Measurements from ENCODE around the gene MRPS17. TPM values are rescaled to one million over a fixed set of nuclear protein-coding genes. Genes with fewer than 3 reads are reported as not detected.

MRPS17 gene
- polyA plus RNA-seq, 1 donor (not counting 4 experiments of a cell fraction or from before 2014, with no cell fraction given) = 40.8 TPM

DNA sequence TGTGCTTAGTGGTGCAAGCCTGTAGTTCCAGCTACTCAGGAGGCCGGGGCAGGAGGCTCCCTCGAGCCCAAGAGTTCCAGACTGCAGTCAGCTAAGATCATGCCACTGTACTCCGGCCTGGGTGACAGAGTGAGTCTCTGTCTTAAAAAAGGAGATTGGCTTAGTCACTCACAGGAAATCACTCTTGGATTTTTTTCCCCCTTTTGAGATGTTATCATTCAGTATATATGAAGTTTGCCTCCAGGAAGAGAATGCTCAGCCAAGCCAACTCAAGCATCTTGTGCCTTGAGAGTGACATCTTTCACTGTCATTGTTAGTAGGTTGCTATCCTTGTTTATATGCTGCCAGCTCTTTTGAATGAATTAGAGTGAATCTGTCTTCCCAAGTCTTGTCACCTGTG lies 40.7 kb downstream of the MRPS17 start:
- TF ChIP-seq EZH2 (IDR thresholded peaks at IDR 0.05; ENCODE audit: low read length) = no peak
- TF ChIP-seq, protein P1, sequence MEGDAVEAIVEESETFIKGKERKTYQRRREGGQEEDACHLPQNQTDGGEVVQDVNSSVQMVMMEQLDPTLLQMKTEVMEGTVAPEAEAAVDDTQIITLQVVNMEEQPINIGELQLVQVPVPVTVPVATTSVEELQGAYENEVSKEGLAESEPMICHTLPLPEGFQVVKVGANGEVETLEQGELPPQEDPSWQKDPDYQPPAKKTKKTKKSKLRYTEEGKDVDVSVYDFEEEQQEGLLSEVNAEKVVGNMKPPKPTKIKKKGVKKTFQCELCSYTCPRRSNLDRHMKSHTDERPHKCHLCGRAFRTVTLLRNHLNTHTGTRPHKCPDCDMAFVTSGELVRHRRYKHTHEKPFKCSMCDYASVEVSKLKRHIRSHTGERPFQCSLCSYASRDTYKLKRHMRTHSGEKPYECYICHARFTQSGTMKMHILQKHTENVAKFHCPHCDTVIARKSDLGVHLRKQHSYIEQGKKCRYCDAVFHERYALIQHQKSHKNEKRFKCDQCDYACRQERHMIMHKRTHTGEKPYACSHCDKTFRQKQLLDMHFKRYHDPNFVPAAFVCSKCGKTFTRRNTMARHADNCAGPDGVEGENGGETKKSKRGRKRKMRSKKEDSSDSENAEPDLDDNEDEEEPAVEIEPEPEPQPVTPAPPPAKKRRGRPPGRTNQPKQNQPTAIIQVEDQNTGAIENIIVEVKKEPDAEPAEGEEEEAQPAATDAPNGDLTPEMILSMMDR (optimal IDR thresholded peaks at IDR 0.05 in 1 of 3, IDR thresholded peaks at IDR 0.05 in 1 of 3, conservative IDR thresholded peaks at IDR 0.05 in 1 of 3; ENCODE audit: extremely low read depth in 1 of 3, insufficient read depth in 2 of 3, low read length in 3 of 3) = no peak
- Histone ChIP-seq H3K9me1 (ENCODE audit: control insufficient read depth, extremely low read depth, insufficient read depth, low read length) (no peaks in the 10 kb centered on the region), H3K36me3 (ENCODE audit: control insufficient read depth in 2 of 2, extremely low read depth in 1 of 2, insufficient read depth in 2 of 2, low read length in 2 of 2) (peaks cover 0 to 3% of the 10 kb centered on the region in 2 experiments), H3K4me2 (ENCODE audit: control insufficient read depth, extremely low read depth, insufficient read depth, low read depth, low read length) (no peak overlapping the region), H3K79me2 (ENCODE audit: control insufficient read depth, insufficient read depth, low read length) (no peaks in the 10 kb centered on the region), H3K27me3 (ENCODE audit: control insufficient read depth, extremely low read depth, insufficient read depth, low read length) (no peaks in the 10 kb centered on the region), H3K27ac (ENCODE audit: control insufficient read depth, insufficient read depth, low read length) (no peak overlapping the region), H3K9ac (ENCODE audit: control insufficient read depth, extremely low read depth, insufficient read depth, low read length) (no peak overlapping the region), H2AFZ (ENCODE audit: control insufficient read depth, low read length) (no peak overlapping the region), H3K4me3 (ENCODE audit: control insufficient read depth in 2 of 3, extremely low read depth in 1 of 3, insufficient read depth in 2 of 3, low read depth in 1 of 3, low read length in 3 of 3) (no peak overlapping the region), H4K20me1 (ENCODE audit: control insufficient read depth, extremely low read depth, insufficient read depth, low read length) (no peaks in the 10 kb centered on the region), H3K9me3 (ENCODE audit: control insufficient read depth, low read depth, low read length) (no peaks in the 10 kb centered on the region), H3K4me1 (ENCODE audit: control insufficient read depth, extremely low read depth, insufficient read depth, low read length) (no peaks in the 10 kb centered on the region)
- DNase-seq (ENCODE audit: low read depth, low spot score) (no peak), FAIRE-seq (no peak)
- dilution Hi-C loops (cut with MboI; ENCODE audit: extremely low pct_ligation_motif_present, low sequenced_read_pairs) = no loop called here

DNA sequence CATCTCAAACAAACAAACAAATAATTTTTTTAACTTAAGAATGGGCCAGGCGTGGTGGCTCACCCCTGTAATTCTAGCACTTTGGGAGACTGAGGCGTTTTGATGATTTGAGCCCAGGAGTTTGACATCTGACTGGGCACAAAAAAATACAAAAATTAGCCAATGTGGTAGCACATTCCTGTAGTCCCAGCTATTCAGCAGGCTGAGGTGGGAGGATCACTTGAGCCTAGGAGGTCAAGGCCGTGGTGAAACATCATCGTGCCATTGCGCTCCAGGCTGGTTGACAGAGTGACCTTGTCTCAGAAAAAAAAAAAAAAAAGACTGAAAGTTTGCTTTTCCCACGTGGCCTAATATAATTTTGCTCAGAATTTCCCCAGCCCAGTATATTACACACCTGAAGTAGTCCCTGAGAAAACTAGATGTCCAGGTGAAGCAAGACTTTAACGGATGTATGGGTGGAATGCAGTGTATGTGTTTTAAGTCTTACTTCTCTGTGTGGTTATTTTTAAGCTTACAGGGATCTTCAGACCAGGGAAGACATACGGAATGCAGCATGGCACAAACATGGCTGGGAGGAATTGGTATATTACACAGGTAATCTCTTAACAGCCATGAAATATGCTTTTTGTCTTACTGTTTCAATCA lies 45.3 kb downstream of the MRPS17 start:
- FAIRE-seq = no peak
- no peak overlapping the region for H3K4me2 ChIP-seq (ENCODE audit: control insufficient read depth, extremely low read depth, insufficient read depth, low read depth, low read length)
- no peaks in the 10 kb centered on the region for H4K20me1 ChIP-seq (ENCODE audit: control insufficient read depth, extremely low read depth, insufficient read depth, low read length)
- no peak overlapping the region for H2AFZ ChIP-seq (ENCODE audit: control insufficient read depth, low read length)
- no peak overlapping the region for H3K9ac ChIP-seq (ENCODE audit: control insufficient read depth, extremely low read depth, insufficient read depth, low read length)
- H3K27ac ChIP-seq (ENCODE audit: control insufficient read depth, insufficient read depth, low read length) = no peak overlapping the region
- TF ChIP-seq, protein P1 (optimal IDR thresholded peaks at IDR 0.05 in 1 of 3, IDR thresholded peaks at IDR 0.05 in 1 of 3, conservative IDR thresholded peaks at IDR 0.05 in 1 of 3; ENCODE audit: extremely low read depth in 1 of 3, insufficient read depth in 2 of 3, low read length in 3 of 3) = no peak
- no peak for TF ChIP-seq EZH2 (IDR thresholded peaks at IDR 0.05; ENCODE audit: low read length)
- no peaks in the 10 kb centered on the region for H3K9me1 ChIP-seq (ENCODE audit: control insufficient read depth, extremely low read depth, insufficient read depth, low read length)
- DNase-seq (ENCODE audit: low read depth, low spot score) = no peak
- no peaks in the 10 kb centered on the region for H3K27me3 ChIP-seq (ENCODE audit: control insufficient read depth, extremely low read depth, insufficient read depth, low read length)
- no peak overlapping the region for H3K4me3 ChIP-seq (ENCODE audit: control insufficient read depth in 2 of 3, extremely low read depth in 1 of 3, insufficient read depth in 2 of 3, low read depth in 1 of 3, low read length in 3 of 3)
- no peaks in the 10 kb centered on the region for H3K4me1 ChIP-seq (ENCODE audit: control insufficient read depth, extremely low read depth, insufficient read depth, low read length)
- peaks cover 0 to 4% of the 10 kb centered on the region in 2 experiments for H3K36me3 ChIP-seq (ENCODE audit: control insufficient read depth in 2 of 2, extremely low read depth in 1 of 2, insufficient read depth in 2 of 2, low read length in 2 of 2)
- dilution Hi-C loops (cut with MboI; ENCODE audit: extremely low pct_ligation_motif_present, low sequenced_read_pairs) = no loop called here
- H3K79me2 ChIP-seq (ENCODE audit: control insufficient read depth, insufficient read depth, low read length) = no peaks in the 10 kb centered on the region
- no peaks in the 10 kb centered on the region for H3K9me3 ChIP-seq (ENCODE audit: control insufficient read depth, low read depth, low read length)
